Sigmoid colon (tissue), 4 donors: ENCODE measurements around the gene NT5E.

Experiments
- EP300 ChIP-seq, 4 donors: sonication (generic); formaldehyde crosslinking; IDR thresholded peaks; one replicate each; pipeline ENCODE4 v1.6.1; 2017; ENCODE audit warnings: antibody characterized with exemption in 4 of 4
- POLR2A ChIP-seq, 2 donors: fragments of 450-650 bp; IDR thresholded peaks; one replicate each; pipeline ENCODE4 v1.6.1; 2016; ENCODE audit warnings: antibody characterized with exemption in 2 of 2, mild to moderate bottlenecking in 2 of 2, moderate library complexity in 2 of 2
- POLR2AphosphoS5 ChIP-seq, 4 donors: sonication (generic); formaldehyde crosslinking; IDR thresholded peaks; one replicate each; pipeline ENCODE4 v1.6.1; 2017; ENCODE audit warnings: antibody characterized with exemption in 4 of 4
- TF ChIP-seq, protein P1 (sequence below), 4 experiments: fragments of 450-650 bp in 3 of 4; fragments of 200-600 bp in 1 of 4; IDR thresholded peaks; one replicate each; pipeline ENCODE4 v1.5.1; 2016 to 2019; ENCODE audit warnings: antibody characterized with exemption in 4 of 4, mild to moderate bottlenecking in 3 of 4, moderate library complexity in 2 of 4

DNA sequence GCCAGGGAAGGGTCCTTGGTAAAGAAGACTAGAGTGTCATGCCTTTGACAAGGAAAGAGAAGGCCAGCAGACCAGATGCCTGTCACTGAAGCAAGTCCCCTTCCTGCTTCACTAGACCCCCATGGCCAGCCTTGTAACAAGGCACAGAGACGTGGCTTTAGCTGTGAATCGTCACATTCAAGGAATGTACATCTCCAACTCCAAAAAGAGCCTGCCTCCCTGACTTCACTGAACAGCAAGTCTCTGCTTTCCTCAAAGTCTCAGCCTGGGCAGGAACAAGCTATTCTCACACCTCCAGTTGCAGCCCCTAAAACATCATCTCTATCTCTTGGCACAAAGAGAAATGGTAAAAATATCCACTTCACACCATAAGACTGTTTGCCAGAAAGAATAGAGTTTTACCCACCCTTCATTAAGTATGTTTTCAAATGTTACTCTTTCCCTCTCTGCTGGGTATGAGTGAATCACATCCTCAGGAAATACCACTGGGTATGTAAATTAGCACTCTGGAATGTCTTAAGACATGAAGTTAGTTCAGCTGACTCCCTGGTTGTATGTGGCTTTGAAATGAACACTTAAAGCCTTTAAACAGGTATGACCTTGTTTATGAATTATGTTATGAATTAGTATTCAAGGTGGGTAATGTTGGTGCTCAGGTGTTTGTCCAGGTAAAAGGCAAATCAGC is 46.4 kb upstream of the NT5E start:
- TF ChIP-seq POLR2A (IDR thresholded peaks at IDR 0.05) (no peak), POLR2AphosphoS5 (IDR thresholded peaks at IDR 0.05) (no peak), EP300 (IDR thresholded peaks at IDR 0.05) (no peak)
- TF ChIP-seq, protein P1, sequence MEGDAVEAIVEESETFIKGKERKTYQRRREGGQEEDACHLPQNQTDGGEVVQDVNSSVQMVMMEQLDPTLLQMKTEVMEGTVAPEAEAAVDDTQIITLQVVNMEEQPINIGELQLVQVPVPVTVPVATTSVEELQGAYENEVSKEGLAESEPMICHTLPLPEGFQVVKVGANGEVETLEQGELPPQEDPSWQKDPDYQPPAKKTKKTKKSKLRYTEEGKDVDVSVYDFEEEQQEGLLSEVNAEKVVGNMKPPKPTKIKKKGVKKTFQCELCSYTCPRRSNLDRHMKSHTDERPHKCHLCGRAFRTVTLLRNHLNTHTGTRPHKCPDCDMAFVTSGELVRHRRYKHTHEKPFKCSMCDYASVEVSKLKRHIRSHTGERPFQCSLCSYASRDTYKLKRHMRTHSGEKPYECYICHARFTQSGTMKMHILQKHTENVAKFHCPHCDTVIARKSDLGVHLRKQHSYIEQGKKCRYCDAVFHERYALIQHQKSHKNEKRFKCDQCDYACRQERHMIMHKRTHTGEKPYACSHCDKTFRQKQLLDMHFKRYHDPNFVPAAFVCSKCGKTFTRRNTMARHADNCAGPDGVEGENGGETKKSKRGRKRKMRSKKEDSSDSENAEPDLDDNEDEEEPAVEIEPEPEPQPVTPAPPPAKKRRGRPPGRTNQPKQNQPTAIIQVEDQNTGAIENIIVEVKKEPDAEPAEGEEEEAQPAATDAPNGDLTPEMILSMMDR (IDR thresholded peaks at IDR 0.05) = no peak
